ENCODE measurements around the gene EXD1. TPM values are rescaled to one million over a fixed set of nuclear protein-coding genes. Genes with fewer than 3 reads are reported as not detected.

EXD1 gene
- total and polyA plus RNA-seq, 2 of the 13 experiments (the other 11 are each of a cell fraction or from before 2014, with no cell fraction given) = not detected

DNA sequence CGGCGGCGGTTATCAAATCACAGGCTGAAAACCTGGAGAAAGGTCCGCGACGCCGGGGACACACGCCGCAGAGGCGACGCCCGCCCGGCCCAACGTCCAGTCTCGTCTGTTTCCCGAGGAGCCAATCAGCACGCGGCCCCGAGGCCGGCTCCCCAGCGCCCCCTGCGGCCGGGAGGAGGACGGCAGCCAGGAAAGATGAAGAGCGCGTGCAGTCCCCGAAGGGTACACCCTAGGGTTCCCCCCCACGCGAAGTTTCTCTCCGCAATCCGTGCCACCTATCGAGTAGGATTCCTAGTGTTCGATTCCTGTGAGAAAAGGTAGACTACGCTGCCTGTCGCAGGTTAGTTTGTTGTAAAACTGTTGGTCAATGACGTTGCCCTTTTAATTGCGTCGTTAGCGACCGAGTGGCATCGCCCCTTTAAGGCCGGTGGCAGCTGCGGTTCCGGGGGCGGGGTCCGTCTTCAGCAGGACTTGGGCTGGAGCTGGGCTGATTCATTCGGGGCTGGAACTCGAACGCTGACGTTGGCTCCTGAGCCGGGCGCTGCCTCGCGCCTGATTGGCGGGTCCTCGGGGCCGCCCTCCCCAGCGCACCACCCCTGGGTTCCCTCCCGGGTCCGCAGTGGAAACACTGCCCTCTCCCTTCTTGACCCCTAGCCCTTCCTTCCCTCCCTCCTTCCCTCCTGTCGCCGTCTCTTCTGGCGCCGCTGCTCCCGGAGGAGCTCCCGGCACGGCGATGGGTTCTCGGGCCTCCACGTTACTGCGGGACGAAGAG, at the start of gene EXD1, which contains the start of gene CHP1 (continued):
- TF ChIP-seq, protein P1, sequence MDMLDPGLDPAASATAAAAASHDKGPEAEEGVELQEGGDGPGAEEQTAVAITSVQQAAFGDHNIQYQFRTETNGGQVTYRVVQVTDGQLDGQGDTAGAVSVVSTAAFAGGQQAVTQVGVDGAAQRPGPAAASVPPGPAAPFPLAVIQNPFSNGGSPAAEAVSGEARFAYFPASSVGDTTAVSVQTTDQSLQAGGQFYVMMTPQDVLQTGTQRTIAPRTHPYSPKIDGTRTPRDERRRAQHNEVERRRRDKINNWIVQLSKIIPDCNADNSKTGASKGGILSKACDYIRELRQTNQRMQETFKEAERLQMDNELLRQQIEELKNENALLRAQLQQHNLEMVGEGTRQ (IDR thresholded peaks at IDR 0.05; ENCODE audit: low read depth, low read length) = no peak
- TF ChIP-seq, protein P1 (CRISPR knock-in tag; IDR thresholded peaks at IDR 0.05; ENCODE audit: borderline replicate concordance) = 0 out of 2 replicates have a peak, but pooled peaks have one; percentile 30
- TF ChIP-seq SOX6 (IDR thresholded peaks at IDR 0.05) (no peak), SOX6 (CRISPR knock-in tag; IDR thresholded peaks at IDR 0.05) (peak; percentile 76), ZNF33A (CRISPR knock-in tag; IDR thresholded peaks at IDR 0.05; ENCODE audit: borderline replicate concordance) (peak; percentile 89; the same call in 1 of the 2 replicates), ZNF142 (CRISPR knock-in tag; IDR thresholded peaks at IDR 0.05) (peak; percentile 80), PBX3 (CRISPR knock-in tag; IDR thresholded peaks at IDR 0.05; ENCODE audit: borderline replicate concordance) (0 out of 2 replicates have a peak, but pooled peaks have one; percentile 16), ZSCAN22 (CRISPR knock-in tag; IDR thresholded peaks at IDR 0.05) (peak; percentile 81), FOXK1 (CRISPR knock-in tag; IDR thresholded peaks at IDR 0.05; ENCODE audit: borderline replicate concordance, low read depth) (0 out of 2 replicates have a peak, but pooled peaks have one; percentile 50), FLYWCH1 (CRISPR knock-in tag; IDR thresholded peaks at IDR 0.05) (peak; percentile 97), SAP130 (CRISPR knock-in tag; IDR thresholded peaks at IDR 0.05; ENCODE audit: low read depth) (peak; percentile 92), NR2C2 (CRISPR knock-in tag; IDR thresholded peaks at IDR 0.05; ENCODE audit: borderline replicate concordance) (peak; percentile 78), ZNF878 (CRISPR knock-in tag; IDR thresholded peaks at IDR 0.05) (peak; percentile 88), ZNF44 (CRISPR knock-in tag; IDR thresholded peaks at IDR 0.05) (no peak; the same call in 1 of the 2 replicates), TOPORS (CRISPR knock-in tag; IDR thresholded peaks at IDR 0.05) (peak; percentile 67; the same call in 1 of the 2 replicates), DR1 (CRISPR knock-in tag; IDR thresholded peaks at IDR 0.05) (peak; percentile 46), ZNF335 (CRISPR knock-in tag; IDR thresholded peaks at IDR 0.05) (0 out of 2 replicates have a peak, but pooled peaks have one; percentile 67), ZNF430 (CRISPR knock-in tag; IDR thresholded peaks at IDR 0.05) (peak; percentile 100), KMT2A (CRISPR knock-in tag; IDR thresholded peaks at IDR 0.05) (peak; percentile 81), CERS6 (CRISPR knock-in tag; IDR thresholded peaks at IDR 0.05) (peak; percentile 72; the same call in 1 of the 2 replicates)

Measured in HepG2 (cell line).